Measurements from ENCODE around the gene ACVRL1. TPM values are rescaled to one million over a fixed set of nuclear protein-coding genes. Genes with fewer than 3 reads are reported as not detected.

ACVRL1 gene
- total RNA-seq, result under 0.01 TPM in 1 of 2 replicates, not detected in the other

DNA sequence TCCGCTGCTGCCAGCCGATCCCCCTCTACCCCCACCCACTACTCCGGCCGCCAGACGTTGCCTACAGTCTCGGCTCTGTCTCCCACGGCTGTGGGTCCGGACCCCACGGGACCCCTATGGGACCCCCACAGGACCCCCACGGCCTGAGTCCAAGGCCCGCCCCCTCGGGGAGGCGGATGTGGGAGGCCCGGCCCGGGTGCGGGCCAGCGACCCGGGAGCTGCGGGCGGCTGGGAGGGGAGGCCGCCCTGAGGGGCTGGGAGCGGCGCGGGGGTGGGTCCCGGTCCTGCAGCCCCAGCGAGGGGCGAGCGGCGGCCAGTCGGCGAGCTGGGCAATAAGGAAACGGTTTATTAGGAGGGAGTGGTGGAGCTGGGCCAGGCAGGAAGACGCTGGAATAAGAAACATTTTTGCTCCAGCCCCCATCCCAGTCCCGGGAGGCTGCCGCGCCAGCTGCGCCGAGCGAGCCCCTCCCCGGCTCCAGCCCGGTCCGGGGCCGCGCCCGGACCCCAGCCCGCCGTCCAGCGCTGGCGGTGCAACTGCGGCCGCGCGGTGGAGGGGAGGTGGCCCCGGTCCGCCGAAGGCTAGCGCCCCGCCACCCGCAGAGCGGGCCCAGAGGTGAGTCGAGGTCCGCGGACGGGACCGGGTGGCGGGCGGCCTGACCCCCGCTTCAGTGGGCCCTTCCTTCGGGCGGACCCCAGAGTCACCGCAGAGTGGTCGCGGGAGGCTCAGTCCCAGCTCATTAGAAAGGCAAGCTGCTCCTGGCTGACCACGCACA is at the start of gene ACVRL1:
Gene ACVRL1 (plus strand): TSS at position 422 of the 773 bp plus-strand sequence. CDS start 4,971 bp downstream, outside the sequence.
- H3K36me3 ChIP-seq (ENCODE audit: control insufficient read depth, insufficient read depth, low read length), result no peaks in the 10 kb centered on the region
- no peak within 1 kb of the TSS for H3K4me3 ChIP-seq (ENCODE audit: low read depth, low read length)
- TF ChIP-seq, protein P1, sequence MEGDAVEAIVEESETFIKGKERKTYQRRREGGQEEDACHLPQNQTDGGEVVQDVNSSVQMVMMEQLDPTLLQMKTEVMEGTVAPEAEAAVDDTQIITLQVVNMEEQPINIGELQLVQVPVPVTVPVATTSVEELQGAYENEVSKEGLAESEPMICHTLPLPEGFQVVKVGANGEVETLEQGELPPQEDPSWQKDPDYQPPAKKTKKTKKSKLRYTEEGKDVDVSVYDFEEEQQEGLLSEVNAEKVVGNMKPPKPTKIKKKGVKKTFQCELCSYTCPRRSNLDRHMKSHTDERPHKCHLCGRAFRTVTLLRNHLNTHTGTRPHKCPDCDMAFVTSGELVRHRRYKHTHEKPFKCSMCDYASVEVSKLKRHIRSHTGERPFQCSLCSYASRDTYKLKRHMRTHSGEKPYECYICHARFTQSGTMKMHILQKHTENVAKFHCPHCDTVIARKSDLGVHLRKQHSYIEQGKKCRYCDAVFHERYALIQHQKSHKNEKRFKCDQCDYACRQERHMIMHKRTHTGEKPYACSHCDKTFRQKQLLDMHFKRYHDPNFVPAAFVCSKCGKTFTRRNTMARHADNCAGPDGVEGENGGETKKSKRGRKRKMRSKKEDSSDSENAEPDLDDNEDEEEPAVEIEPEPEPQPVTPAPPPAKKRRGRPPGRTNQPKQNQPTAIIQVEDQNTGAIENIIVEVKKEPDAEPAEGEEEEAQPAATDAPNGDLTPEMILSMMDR (IDR thresholded peaks at IDR 0.05; ENCODE audit: insufficient read depth, low read length, severe bottlenecking), result no peak
- H3K27me3 ChIP-seq (ENCODE audit: control insufficient read depth, insufficient read depth, low read length), result peaks cover 26% of the 10 kb centered on the region
- DNase-seq (ENCODE audit: low read depth), result no peak
- FAIRE-seq, result no peak

GRCh38 chr12:51860986-51861385 is 46.3 kb upstream of the ACVRL1 start:
- DNase-seq (ENCODE audit: low read depth) (no peak), FAIRE-seq (no peak)
- H3K4me3 ChIP-seq (ENCODE audit: low read depth, low read length), result no peak overlapping the region
- H3K36me3 ChIP-seq (ENCODE audit: control insufficient read depth, insufficient read depth, low read length), result no peaks in the 10 kb centered on the region
- H3K27me3 ChIP-seq (ENCODE audit: control insufficient read depth, insufficient read depth, low read length), result peaks cover 29% of the 10 kb centered on the region
- TF ChIP-seq, protein P1 (IDR thresholded peaks at IDR 0.05; ENCODE audit: insufficient read depth, low read length, severe bottlenecking), result no peak

DNA sequence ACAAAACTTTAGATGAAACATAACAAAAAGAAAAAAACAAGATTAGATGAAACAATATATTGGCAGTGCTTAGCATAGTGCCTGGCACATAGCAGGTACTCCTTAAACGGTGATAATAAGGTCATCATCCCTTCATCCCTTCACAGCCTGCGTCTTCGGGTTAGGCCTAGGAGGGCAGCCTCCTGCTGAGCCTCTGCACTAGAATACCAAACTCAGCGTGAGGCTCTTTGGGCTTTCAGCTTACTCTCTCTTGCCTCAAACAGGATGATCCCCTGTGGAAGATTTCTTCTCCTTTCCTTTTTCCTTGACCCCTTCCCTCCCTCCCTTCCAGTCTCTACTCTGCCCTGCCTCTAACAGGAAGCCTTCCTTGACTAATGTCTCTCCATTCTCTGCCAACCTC is 44.4 kb upstream of the ACVRL1 start:
- no peaks in the 10 kb centered on the region for H3K36me3 ChIP-seq (ENCODE audit: control insufficient read depth, insufficient read depth, low read length)
- TF ChIP-seq, protein P1 (IDR thresholded peaks at IDR 0.05; ENCODE audit: insufficient read depth, low read length, severe bottlenecking), result no peak
- peaks cover 23% of the 10 kb centered on the region for H3K27me3 ChIP-seq (ENCODE audit: control insufficient read depth, insufficient read depth, low read length)
- no peak overlapping the region for H3K4me3 ChIP-seq (ENCODE audit: low read depth, low read length)
- no peak for FAIRE-seq
- DNase-seq (ENCODE audit: low read depth), result no peak

- Histone ChIP-seq H3K4me3 (ENCODE audit: low read depth, low read length) (no peak overlapping the region), H3K36me3 (ENCODE audit: control insufficient read depth, insufficient read depth, low read length) (no peaks in the 10 kb centered on the region), H3K27me3 (ENCODE audit: control insufficient read depth, insufficient read depth, low read length) (peaks cover 24% of the 10 kb centered on the region)
- TF ChIP-seq, protein P1 (IDR thresholded peaks at IDR 0.05; ENCODE audit: insufficient read depth, low read length, severe bottlenecking), result no peak
- DNase-seq (ENCODE audit: low read depth), result no peak
- FAIRE-seq, result no peak
Measured at GRCh38 chr12:51863363-51863932, 43.9 kb upstream of the ACVRL1 start.

- TF ChIP-seq, protein P1 (IDR thresholded peaks at IDR 0.05; ENCODE audit: insufficient read depth, low read length, severe bottlenecking), result no peak
- Histone ChIP-seq H3K27me3 (ENCODE audit: control insufficient read depth, insufficient read depth, low read length) (peaks cover 32% of the 10 kb centered on the region), H3K36me3 (ENCODE audit: control insufficient read depth, insufficient read depth, low read length) (no peaks in the 10 kb centered on the region), H3K4me3 (ENCODE audit: low read depth, low read length) (no peak overlapping the region)
- no peak for DNase-seq (ENCODE audit: low read depth)
- no peak for FAIRE-seq
Measured at GRCh38 chr12:51863933-51864832, 43.1 kb upstream of the ACVRL1 start.
